IPS-NIHi11 (cell line): ENCODE data around the gene TULP1.
A peak's percentile ranks its signal among the peaks of the same experiment; 100 is the strongest.

Experiments used
- DNase-seq: peaks from one replicate; pipeline ENCODE4 v3.0.0; 2012; ENCODE audit warnings: mixed read lengths, low spot score

TULP1 gene

DNA sequence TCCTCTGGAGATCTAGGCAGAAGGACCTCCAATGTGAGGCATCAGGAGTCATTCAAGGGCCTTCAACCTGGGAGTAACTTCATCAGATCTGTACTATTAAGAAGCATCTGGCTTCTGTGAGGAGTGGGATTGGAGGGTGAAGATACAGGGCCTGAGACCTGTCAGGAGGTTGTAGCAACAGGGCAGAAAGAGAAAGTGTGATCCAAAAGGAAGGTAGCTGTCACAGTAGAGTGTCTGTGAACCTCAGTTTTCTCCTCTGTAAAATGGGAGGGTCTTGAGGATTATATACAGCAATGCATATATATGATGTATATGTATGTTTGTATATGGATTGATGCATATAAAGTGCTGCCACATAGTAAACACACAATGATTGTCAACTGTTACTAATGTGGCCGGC is 47.0 kb downstream of the TULP1 start:
- DNase-seq: no peak

- DNase-seq: no peak
These were observed 49.4 kb downstream of the TULP1 start for GRCh38 chr6:35463292-35463691.

GRCh38 chr6:35461270-35461669 is 51.4 kb downstream of the TULP1 start:
- DNase-seq: no peak

- no peak for DNase-seq
These were observed 54.8 kb downstream of the TULP1 start for GRCh38 chr6:35457907-35458306.

DNA sequence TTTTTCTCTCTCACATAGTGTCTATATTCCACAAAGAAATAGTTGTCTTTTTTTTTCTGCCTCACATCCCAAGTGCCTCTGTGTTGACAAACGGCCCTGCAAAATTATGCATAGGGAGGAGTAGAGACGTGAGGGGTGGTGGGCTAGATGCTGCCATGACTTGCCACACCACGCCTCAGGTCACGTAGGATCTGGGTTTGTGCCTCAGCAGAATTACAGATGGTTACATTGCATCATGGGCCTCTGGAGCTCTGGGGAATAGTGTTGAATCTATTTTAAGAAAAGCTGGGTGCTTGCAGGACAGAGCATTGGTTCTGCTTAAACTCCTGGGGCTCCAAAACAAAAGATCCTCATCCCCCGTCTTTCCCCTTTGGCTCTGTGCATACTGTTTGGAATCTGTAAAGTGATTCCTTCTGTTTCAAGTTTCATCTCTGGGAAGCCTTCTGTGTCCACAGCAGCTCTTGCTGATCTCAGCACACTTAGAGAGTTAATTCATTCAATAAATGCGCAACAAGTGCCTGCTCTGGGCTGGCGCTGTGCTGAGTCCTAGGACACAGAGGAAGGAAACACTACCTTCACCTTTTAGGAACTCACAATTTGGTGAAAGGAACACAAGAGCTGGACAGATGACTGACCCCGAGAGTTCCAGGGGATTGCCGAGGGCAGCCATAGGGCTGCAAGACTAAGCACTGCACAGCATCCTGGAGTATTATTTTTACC is 58.1 kb downstream of the TULP1 start:
- DNase-seq: no peak

- DNase-seq: no peak
These were observed 59.5 kb downstream of the TULP1 start for GRCh38 chr6:35453236-35453635.

GRCh38 chr6:35452183-35453090 is 60.3 kb downstream of the TULP1 start, which contains the start of gene FANCE:
FANCE (plus strand) TSS chr6:35452338; CDS start chr6:35452546, 208 bp downstream.
- peak; percentile 99 for DNase-seq

GRCh38 chr6:35451354-35452182 is 61.1 kb downstream of the TULP1 start:
- DNase-seq: no peak

DNA sequence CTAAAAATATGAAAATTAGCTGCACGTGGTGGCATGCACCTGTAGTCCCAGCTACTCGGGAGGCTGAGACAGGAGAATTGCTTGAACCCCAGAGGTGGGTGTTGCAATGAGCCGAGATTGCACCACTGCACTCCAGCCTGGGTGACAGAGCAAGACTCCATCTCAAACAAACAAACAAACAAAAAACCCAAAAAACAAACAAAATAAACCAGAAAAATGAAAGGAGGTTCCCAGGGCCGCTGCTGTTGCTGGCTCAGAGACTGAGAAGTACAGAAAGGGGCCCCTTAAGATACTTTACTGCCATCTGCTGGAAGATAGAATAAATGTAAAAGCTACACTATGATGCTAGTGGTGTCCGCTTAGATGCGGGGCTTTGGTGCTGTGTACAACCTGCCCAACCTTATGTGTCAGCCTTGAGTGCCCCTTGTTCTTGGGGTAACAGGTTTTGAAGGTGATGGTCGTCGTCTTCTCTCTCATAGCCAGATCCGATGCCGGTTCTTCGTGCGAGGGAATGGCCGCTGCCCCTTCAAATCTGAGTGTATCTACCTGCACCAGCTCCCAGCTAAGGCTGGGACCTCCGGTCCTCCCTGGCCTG is 63.3 kb downstream of the TULP1 start:
- DNase-seq: peak; percentile 96

DNA sequence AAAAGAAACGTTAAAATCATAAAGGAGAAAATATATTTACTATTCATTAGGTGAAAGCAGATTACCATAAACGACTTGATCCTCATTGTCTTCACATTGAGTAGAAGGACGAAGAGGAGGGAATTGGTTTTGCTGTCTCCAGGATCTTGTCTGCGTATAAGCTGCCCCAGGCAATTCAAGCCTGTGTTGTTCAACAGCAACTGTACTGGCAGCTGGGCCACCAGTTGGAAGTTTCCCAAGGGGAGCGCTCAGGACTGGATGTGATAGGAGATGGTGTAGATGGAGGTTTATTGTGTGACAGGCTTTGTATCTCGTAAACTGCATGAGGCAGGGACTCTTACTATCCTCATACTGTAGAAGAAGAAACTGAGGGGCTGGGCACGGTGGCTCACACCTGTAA is 64.5 kb downstream of the TULP1 start:
- DNase-seq: no peak
